HepG2 (cell line): Measurements from ENCODE around the gene KCNH6. TPM values are rescaled to one million over a fixed set of nuclear protein-coding genes. Genes with fewer than 3 reads are reported as not detected.

Experiments
- CBX2 ChIP-seq, 2 experiments: fragments of 200-600 bp in 1 of 2; sonication (generic); formaldehyde crosslinking in 1 of 2; IDR thresholded peaks; 2 replicates each; pipeline versions ENCODE4 v1.7.0 to v1.8.1; 2018 to 2022; ENCODE audit warnings: low read depth in 2 of 2, low read length in 1 of 2, mild to moderate bottlenecking in 1 of 2, missing genetic modification reagents in 1 of 2
- EEA1 ChIP-seq: sonication (generic); formaldehyde crosslinking; IDR thresholded peaks from 2 replicates; pipeline ENCODE4 v1.5.1; 2020; ENCODE audit warnings: mild to moderate bottlenecking, missing genetic modification reagents, borderline replicate concordance
- FOXA1 ChIP-seq, 2 experiments: fragments of 450-650 bp in 1 of 2; sonication (generic) in 1 of 2; formaldehyde crosslinking in 1 of 2; IDR thresholded peaks; 2 replicates each; pipeline versions ENCODE4 v1.4.0 to v1.6.1; 2016 to 2020; ENCODE audit warnings: missing genetic modification reagents in 1 of 2
- GATAD1 ChIP-seq: IDR thresholded peaks from 2 replicates; pipeline ENCODE4 v1.6.1; 2016; ENCODE audit warnings: missing genetic modification reagents, missing compliant biosample characterization
- JUNB ChIP-seq: sonication (generic); formaldehyde crosslinking; IDR thresholded peaks from 2 replicates; pipeline ENCODE4 v1.8.0; 2022; ENCODE audit warnings: missing genetic modification reagents, mild to moderate bottlenecking, borderline replicate concordance
- LCORL ChIP-seq, 2 experiments: fragments of 450-650 bp in 1 of 2; sonication (generic) in 1 of 2; formaldehyde crosslinking in 1 of 2; IDR thresholded peaks; 2 replicates each; pipeline versions ENCODE4 v1.5.0 to v1.6.1; 2017 to 2020; ENCODE audit warnings: antibody characterized with exemption in 1 of 2, missing genetic modification reagents in 1 of 2
- RARA ChIP-seq: IDR thresholded peaks from 2 replicates; pipeline ENCODE4 v1.6.1; 2016; ENCODE audit warnings: missing genetic modification reagents, missing compliant biosample characterization
- REL ChIP-seq: sonication (generic); formaldehyde crosslinking; conservative IDR thresholded peaks from 2 replicates; pipeline ENCODE4 v1.8.0; 2022; ENCODE audit warnings: mild to moderate bottlenecking, missing genetic modification reagents, moderate library complexity
- RNF2 ChIP-seq: fragments of 450-650 bp; conservative IDR thresholded peaks from 2 replicates; pipeline ENCODE4 v1.6.1; 2016; ENCODE audit warnings: low read depth
- SALL1 ChIP-seq: sonication (generic); formaldehyde crosslinking; IDR thresholded peaks from 2 replicates; pipeline ENCODE4 v1.8.0; 2022; ENCODE audit warnings: mild to moderate bottlenecking, missing genetic modification reagents
- SIN3A ChIP-seq: IDR thresholded peaks from 2 replicates; pipeline ENCODE4 v1.6.1; 2011; ENCODE audit warnings: low read depth, mild to moderate bottlenecking, control low read depth, low read length, borderline replicate concordance
- SMAD9 ChIP-seq: sonication (generic); formaldehyde crosslinking; IDR thresholded peaks from 2 replicates; pipeline ENCODE4 v1.5.1; 2020; ENCODE audit warnings: mild to moderate bottlenecking, missing genetic modification reagents
- ZFY ChIP-seq: sonication (generic); formaldehyde crosslinking; IDR thresholded peaks from 2 replicates; pipeline ENCODE4 v1.4.0; 2020; ENCODE audit warnings: missing genetic modification reagents
- ZNF24 ChIP-seq: fragments of 450-650 bp; IDR thresholded peaks from 2 replicates; pipeline ENCODE4 v1.6.1; 2017; ENCODE audit warnings: antibody characterized with exemption, mild to moderate bottlenecking
- ZNF292 ChIP-seq: sonication (generic); formaldehyde crosslinking; IDR thresholded peaks from 2 replicates; pipeline ENCODE4 v1.8.1; 2022; ENCODE audit warnings: mild to moderate bottlenecking, low read depth, missing genetic modification reagents, borderline replicate concordance
- ZNF33A ChIP-seq: sonication (generic); formaldehyde crosslinking; IDR thresholded peaks from 2 replicates; pipeline ENCODE4 v1.5.1; 2020; ENCODE audit warnings: missing genetic modification reagents, mild to moderate bottlenecking, moderate library complexity, borderline replicate concordance
- ZNF354B ChIP-seq: sonication (generic); formaldehyde crosslinking; IDR thresholded peaks from 2 replicates; pipeline ENCODE4 v1.8.0; 2022; ENCODE audit warnings: mild to moderate bottlenecking, missing genetic modification reagents
- ZNF574 ChIP-seq: sonication (generic); formaldehyde crosslinking; IDR thresholded peaks from 2 replicates; pipeline ENCODE4 v1.4.0; 2020; ENCODE audit warnings: missing genetic modification reagents
- ZNF703 ChIP-seq: sonication (generic); formaldehyde crosslinking; IDR thresholded peaks from 2 replicates; pipeline ENCODE4 v1.5.1; 2020; ENCODE audit warnings: missing genetic modification reagents, mild to moderate bottlenecking, moderate library complexity, borderline replicate concordance
- polyA plus RNA-seq, 8 experiments: library from polyadenylated mRNA; depleted of rRNA in 3 of 8; stranded (reverse) in 7 of 8; unstranded in 1 of 8; fragments of >200 nt; fragmentation: Illumina TruSeq in 4 of 8; extraction: Trizol in 4 of 8; gene quantifications; 2 replicates each; pipeline versions ENCODE4 v1.2.1 to v1.2.3, GENCODE V29; 2011 to 2016; ENCODE audit warnings: low read depth in 4 of 8, missing spikeins in 1 of 8, mixed read lengths in 1 of 8; ENCODE audit not compliant: insufficient read depth in 1 of 8
- total RNA-seq, 5 experiments: library from RNA; depleted of rRNA; stranded (reverse); fragments of >200 nt; fragmentation: Illumina TruSeq; extraction: Trizol; gene quantifications; 2 replicates each; pipeline ENCODE4 v1.2.3, GENCODE V29; 2016; ENCODE audit warnings: low read depth in 1 of 5
- TF ChIP-seq, protein P1 (sequence below): IDR thresholded peaks from 2 replicates; pipeline ENCODE4 v1.6.1; 2012; ENCODE audit warnings: inconsistent platforms
- TF ChIP-seq, protein P2 (sequence below): sonication (generic); formaldehyde crosslinking; IDR thresholded peaks from 2 replicates; pipeline ENCODE4 v1.5.0; 2020; ENCODE audit warnings: missing genetic modification reagents

The KCNH6 gene
- total and polyA plus RNA-seq, 2 of the 13 experiments (the other 11 are each of a cell fraction or from before 2014, with no cell fraction given): 0.05 to 0.18 TPM

DNA sequence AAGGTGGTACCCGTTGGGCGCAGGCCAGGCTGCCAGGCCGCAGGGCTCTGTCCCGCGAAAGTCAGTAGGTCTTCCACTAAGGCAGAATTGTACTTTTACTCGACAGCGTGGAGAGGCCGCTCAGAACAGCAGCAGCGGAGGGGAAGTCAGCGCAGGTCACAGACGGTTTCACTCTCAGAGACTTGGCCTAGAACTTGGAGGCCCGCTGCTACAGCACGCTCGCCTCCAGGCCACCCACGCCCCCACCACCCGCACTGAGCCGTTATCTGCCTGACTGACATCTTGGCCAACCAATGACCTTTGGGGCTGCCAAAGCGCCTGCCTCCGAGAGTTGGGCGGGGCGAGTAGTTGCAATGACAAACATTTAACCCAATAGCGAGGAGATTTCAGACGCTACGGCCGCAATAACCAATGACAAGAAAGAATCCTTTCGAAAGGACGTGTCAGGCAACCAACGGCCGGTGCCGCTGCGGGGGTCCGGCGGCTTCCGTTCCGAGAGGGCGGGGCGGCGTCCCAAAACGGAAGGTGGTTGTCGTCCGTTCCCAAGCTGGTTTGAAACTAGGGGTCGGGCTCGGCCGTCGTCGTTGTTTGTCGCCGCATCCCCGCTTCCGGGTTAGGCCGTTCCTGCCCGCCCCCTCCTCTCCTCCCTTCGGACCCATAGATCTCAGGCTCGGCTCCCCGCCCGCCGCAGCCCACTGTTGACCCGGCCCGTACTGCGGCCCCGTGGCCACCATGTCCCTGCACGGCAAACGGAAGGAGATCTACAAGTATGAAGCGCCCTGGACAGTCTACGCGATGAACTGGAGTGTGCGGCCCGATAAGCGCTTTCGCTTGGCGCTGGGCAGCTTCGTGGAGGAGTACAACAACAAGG is 27.0 kb downstream of the KCNH6 start, which contains the start of gene DCAF7 (continued):
- TF ChIP-seq ZNF574 (CRISPR knock-in tag) (peak; percentile 82), ZNF24 (no peak), EEA1 (no peak), ZNF354B (peak; percentile 64; the same call in 1 of the 2 replicates), JUNB (CRISPR knock-in tag) (no peak), REL (CRISPR knock-in tag) (no peak), SMAD9 (CRISPR knock-in tag) (no peak; the same call in 1 of the 2 replicates), GATAD1 (CRISPR knock-in tag) (peak; percentile 85), ZNF292 (CRISPR knock-in tag) (peak; percentile 63; the same call in 1 of the 2 replicates), SALL1 (peak; percentile 20), ZFY (CRISPR knock-in tag) (peak; percentile 97), CBX2 (IDR thresholded peaks at IDR 0.05; ENCODE audit: low read depth, low read length) (no peak), CBX2 (CRISPR knock-in tag; IDR thresholded peaks at IDR 0.05; ENCODE audit: low read depth) (no peak), SIN3A (peak; percentile 61), RARA (CRISPR knock-in tag) (peak; percentile 80), FOXA1 (IDR thresholded peaks at IDR 0.05) (no peak), FOXA1 (CRISPR knock-in tag; IDR thresholded peaks at IDR 0.05) (peak; percentile 69), ZNF703 (CRISPR knock-in tag) (no peak; the same call in none of the 2 replicates), ZNF33A (CRISPR knock-in tag) (peak; percentile 74; the same call in 1 of the 2 replicates), RNF2 (peak; percentile 60), LCORL (IDR thresholded peaks at IDR 0.05) (no peak), LCORL (CRISPR knock-in tag; IDR thresholded peaks at IDR 0.05) (peak; percentile 58; the same call in 1 of the 2 replicates)
- TF ChIP-seq, protein P1, sequence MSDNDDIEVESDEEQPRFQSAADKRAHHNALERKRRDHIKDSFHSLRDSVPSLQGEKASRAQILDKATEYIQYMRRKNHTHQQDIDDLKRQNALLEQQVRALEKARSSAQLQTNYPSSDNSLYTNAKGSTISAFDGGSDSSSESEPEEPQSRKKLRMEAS: peak; percentile 84
- TF ChIP-seq, protein P2, sequence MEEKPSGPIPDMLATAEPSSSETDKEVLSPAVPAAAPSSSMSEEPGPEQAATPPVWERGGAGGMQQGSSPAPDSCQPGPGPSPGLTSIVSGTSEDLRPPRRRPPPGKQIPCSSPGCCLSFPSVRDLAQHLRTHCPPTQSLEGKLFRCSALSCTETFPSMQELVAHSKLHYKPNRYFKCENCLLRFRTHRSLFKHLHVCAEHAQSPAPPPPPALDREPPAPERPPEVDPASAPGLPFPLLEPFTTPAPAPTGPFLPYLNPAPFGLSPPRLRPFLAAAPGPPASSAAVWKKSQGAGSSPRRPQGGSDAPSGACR (CRISPR knock-in tag): peak; percentile 72; the same call in 1 of the 2 replicates
